Spinal cord (tissue), 10 donors: Measurements from ENCODE around the gene ACSL3. TPM values are rescaled to one million over a fixed set of nuclear protein-coding genes. Genes with fewer than 3 reads are reported as not detected.
A peak's percentile ranks its signal among the peaks of the same experiment; 100 is the strongest.

ENCODE experiments used
- DNase-seq, 6 donors: peaks; one replicate each; pipeline versions ENCODE4 v3.0.0 to v3.0.0-alpha.2; 2013 to 2015; ENCODE audit warnings: low spot score in 6 of 6, low read depth in 4 of 6
- H3K27ac ChIP-seq: one replicate; pipeline ENCODE4 v1.5.1; 2013; ENCODE audit warnings: low read depth, low read length, control low read depth
- H3K27me3 ChIP-seq: one replicate; pipeline ENCODE4 v1.6.1; 2013; ENCODE audit warnings: low read length; ENCODE audit not compliant: control insufficient read depth, insufficient read depth
- H3K36me3 ChIP-seq: one replicate; pipeline ENCODE4 v1.6.1; 2013; ENCODE audit warnings: low read length; ENCODE audit not compliant: control insufficient read depth, insufficient read depth
- H3K4me1 ChIP-seq: one replicate; pipeline ENCODE4 v1.6.1; 2013; ENCODE audit warnings: low read length; ENCODE audit not compliant: control insufficient read depth, insufficient read depth
- H3K4me3 ChIP-seq: one replicate; pipeline ENCODE4 v1.5.1; 2013; ENCODE audit warnings: low read depth, low read length, control low read depth
- H3K9me3 ChIP-seq: one replicate; pipeline ENCODE4 v1.6.1; 2013; ENCODE audit warnings: low read length; ENCODE audit not compliant: control insufficient read depth, insufficient read depth
- WGBS: methylation state at CpG from one replicate; pipeline ENCODE4 v1.1.5; 2013; ENCODE audit warnings: missing lambda C conversion rate; ENCODE audit not compliant: insufficient coverage; 5-methylcytosine and 5-hydroxymethylcytosine counted together
- polyA plus RNA-seq, 2 donors: library from polyadenylated mRNA; unstranded; fragments of 120-200 nt; gene quantifications; one replicate each; pipeline ENCODE4 v1.2.1, GENCODE V29; 2013; ENCODE audit not compliant: insufficient read length in 2 of 2
- total RNA-seq, 2 donors: library from RNA; depleted of rRNA in 1 of 2; stranded (reverse); fragments of 120-200 nt in 1 of 2; fragments of >200 nt in 1 of 2; gene quantifications; one replicate each; pipeline versions ENCODE4 v1.2.3 to v1.2.4, GENCODE V29; 2013 to 2014
- donor health status: healthy.

ACSL3 gene
- total and polyA plus RNA-seq, 4 donors, result 101 to 227 (median 115) TPM

GRCh38 chr2:222878301-222878876 lies 17.6 kb downstream of the ACSL3 start:
- H3K36me3 ChIP-seq, result no peaks in the 10 kb centered on the region
- 90% methylated on average over 5 of the region's 5 CpGs for WGBS
- no peaks in the 10 kb centered on the region for H3K9me3 ChIP-seq
- H3K27ac ChIP-seq, result no peak overlapping the region
- H3K27me3 ChIP-seq, result no peaks in the 10 kb centered on the region
- no peak for DNase-seq
- H3K4me1 ChIP-seq, result no peaks in the 10 kb centered on the region
- H3K4me3 ChIP-seq, result no peak overlapping the region

GRCh38 chr2:222878877-222879603 lies 18.2 kb downstream of the ACSL3 start:
- Histone ChIP-seq H3K4me3 (no peak overlapping the region), H3K9me3 (no peaks in the 10 kb centered on the region), H3K27ac (no peak overlapping the region), H3K4me1 (no peaks in the 10 kb centered on the region), H3K27me3 (no peaks in the 10 kb centered on the region), H3K36me3 (no peaks in the 10 kb centered on the region)
- no peak for DNase-seq
- 100% methylated on average over 2 of the region's 10 CpGs for WGBS

- H3K36me3 ChIP-seq, result no peaks in the 10 kb centered on the region
- H3K4me3 ChIP-seq, result no peak overlapping the region
- no peak overlapping the region for H3K27ac ChIP-seq
- H3K4me1 ChIP-seq, result no peaks in the 10 kb centered on the region
- no peaks in the 10 kb centered on the region for H3K9me3 ChIP-seq
- WGBS, result 90% methylated on average over 2 of the region's 3 CpGs
- DNase-seq, result no peak
- no peaks in the 10 kb centered on the region for H3K27me3 ChIP-seq
Measured at GRCh38 chr2:222879604-222879933, 18.7 kb downstream of the ACSL3 start.

DNA sequence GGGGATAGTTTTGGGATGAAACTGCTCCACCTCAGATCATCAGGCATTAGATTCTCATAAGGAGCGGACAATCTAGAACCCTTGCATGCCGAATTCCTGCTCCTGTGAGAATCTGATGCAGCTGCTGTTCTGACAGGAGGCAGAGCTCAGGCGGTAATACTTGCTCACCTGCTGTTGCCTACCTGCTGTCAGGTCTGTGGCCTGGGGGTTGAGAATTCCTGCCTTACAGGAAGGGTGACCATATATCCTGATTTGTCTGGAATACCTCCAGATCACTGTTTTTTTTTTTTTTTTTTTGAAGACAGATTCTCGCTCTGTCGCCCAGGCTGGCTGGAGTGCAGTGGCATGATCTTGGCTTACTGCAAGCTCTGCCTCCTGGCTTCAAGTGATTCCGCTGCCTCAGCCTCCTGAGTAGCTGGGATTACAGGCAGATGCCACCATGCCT lies 21.7 kb downstream of the ACSL3 start:
- Histone ChIP-seq H3K36me3 (no peaks in the 10 kb centered on the region), H3K27me3 (no peaks in the 10 kb centered on the region), H3K9me3 (no peaks in the 10 kb centered on the region), H3K27ac (no peak overlapping the region), H3K4me3 (no peak overlapping the region), H3K4me1 (no peaks in the 10 kb centered on the region)
- DNase-seq, result no peak
- 100% methylated on average over 2 of the region's 6 CpGs for WGBS

GRCh38 chr2:222883420-222883819 lies 22.6 kb downstream of the ACSL3 start:
- Histone ChIP-seq H3K4me1 (no peaks in the 10 kb centered on the region), H3K27me3 (no peaks in the 10 kb centered on the region), H3K27ac (no peak overlapping the region), H3K9me3 (no peaks in the 10 kb centered on the region), H3K4me3 (no peak overlapping the region), H3K36me3 (no peaks in the 10 kb centered on the region)
- no peak for DNase-seq
- WGBS, result no CpG with 5 or more reads among the region's 3 CpGs

DNA sequence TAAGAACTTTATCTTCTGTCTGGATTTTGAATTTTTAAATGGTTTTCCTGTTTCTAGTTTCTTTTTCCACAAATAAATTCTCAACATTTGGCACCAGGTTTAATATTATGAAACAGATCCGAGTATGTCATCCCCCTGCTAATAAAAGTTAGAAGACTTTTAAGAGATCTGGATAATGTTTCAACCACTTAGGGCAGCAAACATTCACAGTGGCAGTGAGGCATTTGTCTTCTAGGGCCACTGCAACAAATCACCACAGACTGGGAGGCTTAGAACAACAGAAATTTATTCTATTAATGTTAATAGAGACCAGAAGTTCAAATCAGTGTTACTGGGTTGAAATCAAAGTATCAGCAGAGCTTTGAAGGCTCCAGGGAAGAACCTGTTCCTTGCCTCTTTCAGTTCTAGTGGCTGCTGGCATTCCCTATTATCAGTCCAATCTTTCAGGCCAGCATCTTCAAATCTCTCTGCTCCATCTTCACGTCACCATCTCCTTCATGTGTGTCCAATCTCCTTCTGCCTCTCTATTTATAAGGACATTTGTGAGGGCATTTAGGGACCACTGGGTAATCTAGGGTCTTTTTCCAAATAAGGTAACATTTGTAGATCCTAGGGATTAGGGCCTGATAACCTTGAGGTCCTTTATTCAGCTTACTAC lies 23.4 kb downstream of the ACSL3 start:
- Histone ChIP-seq H3K4me3 (no peak overlapping the region), H3K27ac (no peak overlapping the region), H3K9me3 (no peaks in the 10 kb centered on the region), H3K4me1 (no peaks in the 10 kb centered on the region), H3K27me3 (no peaks in the 10 kb centered on the region), H3K36me3 (no peaks in the 10 kb centered on the region)
- no peak for DNase-seq
- WGBS, result no CpG with 5 or more reads among the region's 2 CpGs

DNA sequence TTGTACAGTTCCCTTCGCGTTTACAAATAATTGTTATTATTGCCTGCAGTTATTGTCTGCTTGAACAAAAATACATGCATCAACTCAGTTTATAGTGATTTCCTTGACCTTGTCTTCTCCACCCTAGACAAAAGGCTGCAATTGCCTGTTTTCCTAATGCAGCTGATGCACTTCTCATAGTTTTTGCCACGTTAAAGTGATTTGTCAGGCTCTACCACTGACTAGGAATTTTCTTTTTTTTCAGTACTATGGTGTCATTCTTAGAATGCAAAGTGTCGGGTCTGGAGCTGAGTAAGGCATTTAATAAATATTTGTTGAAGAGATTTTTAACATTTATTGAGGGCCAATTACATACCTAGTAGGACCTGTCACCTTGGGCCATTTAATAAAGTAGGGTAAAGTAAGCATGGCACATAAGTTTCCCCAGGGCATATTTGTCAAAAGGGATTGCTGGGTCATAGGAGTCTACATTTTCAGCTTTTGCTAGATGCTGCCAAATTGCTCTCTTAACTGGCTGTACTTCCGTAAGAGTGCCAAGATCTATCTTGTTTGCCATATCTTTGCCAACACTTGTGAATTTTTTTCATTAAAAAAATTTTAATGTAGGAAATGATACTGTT lies 24.1 kb downstream of the ACSL3 start:
- no peaks in the 10 kb centered on the region for H3K4me1 ChIP-seq
- H3K9me3 ChIP-seq, result no peaks in the 10 kb centered on the region
- no peak overlapping the region for H3K4me3 ChIP-seq
- H3K36me3 ChIP-seq, result no peaks in the 10 kb centered on the region
- peak in 1 of 6 donors; percentile 24 for DNase-seq
- H3K27me3 ChIP-seq, result no peaks in the 10 kb centered on the region
- H3K27ac ChIP-seq, result no peak overlapping the region
- WGBS, result 100% methylated on average over 2 of the region's 5 CpGs

- Histone ChIP-seq H3K27me3 (no peaks in the 10 kb centered on the region), H3K4me1 (no peaks in the 10 kb centered on the region), H3K4me3 (no peak overlapping the region), H3K9me3 (no peaks in the 10 kb centered on the region), H3K36me3 (no peaks in the 10 kb centered on the region), H3K27ac (no peak overlapping the region)
- DNase-seq, result no peak
- WGBS, result no CpG with 5 or more reads among the region's 1 CpG
Measured at GRCh38 chr2:222887124-222887523, 26.3 kb downstream of the ACSL3 start.

- no peak for DNase-seq
- Histone ChIP-seq H3K4me1 (no peaks in the 10 kb centered on the region), H3K9me3 (no peaks in the 10 kb centered on the region), H3K36me3 (no peaks in the 10 kb centered on the region), H3K27me3 (no peaks in the 10 kb centered on the region), H3K27ac (no peak overlapping the region), H3K4me3 (no peak overlapping the region)
- WGBS, result no CpG with 5 or more reads among the region's 7 CpGs
Measured at GRCh38 chr2:222888716-222889115, 27.9 kb downstream of the ACSL3 start.
